Large intestine (tissue), 3 donors: ENCODE data around the gene OR10K1. TPM values are rescaled to one million over a fixed set of nuclear protein-coding genes. Genes with fewer than 3 reads are reported as not detected.

ENCODE experiments used
- DNase-seq, 2 donors: peaks; one replicate each; pipeline versions ENCODE4 v3.0.0 to v3.0.0-alpha.2; 2013
- H3K27ac ChIP-seq: one replicate; pipeline ENCODE4 v1.5.1; 2013; ENCODE audit warnings: low read length
- H3K27me3 ChIP-seq: 2 replicates; pipeline ENCODE4 v1.6.1; 2013; ENCODE audit warnings: low read length; ENCODE audit not compliant: control insufficient read depth, insufficient read depth
- H3K36me3 ChIP-seq: 2 replicates; pipeline ENCODE4 v1.6.1; 2013; ENCODE audit warnings: low read length; ENCODE audit not compliant: control insufficient read depth, insufficient read depth
- H3K4me1 ChIP-seq: one replicate; pipeline ENCODE4 v1.6.1; 2013; ENCODE audit warnings: low read length; ENCODE audit not compliant: control insufficient read depth, insufficient read depth
- H3K4me3 ChIP-seq: one replicate; pipeline ENCODE4 v1.5.1; 2013; ENCODE audit warnings: low read length
- H3K9me3 ChIP-seq: one replicate; pipeline ENCODE4 v1.6.1; 2013; ENCODE audit warnings: mild to moderate bottlenecking, low read depth, low read length, moderate library complexity; ENCODE audit not compliant: control insufficient read depth
- WGBS: methylation state at CpG from one replicate; pipeline ENCODE4 v1.1.5; 2013; ENCODE audit warnings: low lambda C conversion rate; ENCODE audit not compliant: insufficient coverage; 5-methylcytosine and 5-hydroxymethylcytosine counted together
- polyA plus RNA-seq: library from polyadenylated mRNA; unstranded; fragments of 120-200 nt; gene quantifications from one replicate; pipeline ENCODE4 v1.2.1, GENCODE V29; 2013

Gene OR10K1
- polyA plus RNA-seq, 1 donor, result not detected

GRCh38 chr1:158458263-158458662 lies 3.4 kb upstream of the OR10K1 start:
- no peaks in the 10 kb centered on the region for H3K4me1 ChIP-seq
- H3K27me3 ChIP-seq, result no peaks in the 10 kb centered on the region
- no peak overlapping the region for H3K27ac ChIP-seq
- no peak overlapping the region for H3K4me3 ChIP-seq
- no peaks in the 10 kb centered on the region for H3K9me3 ChIP-seq
- no peaks in the 10 kb centered on the region for H3K36me3 ChIP-seq
- no peak for DNase-seq

GRCh38 chr1:158471920-158472319 lies 10.3 kb downstream of the OR10K1 start, which contains the start of gene OR10R2:
OR10R2 (plus strand) TSS chr1:158472220; CDS start chr1:158472326, 106 bp downstream.
- H3K27ac ChIP-seq, result no peak within 1 kb of the TSS
- H3K27me3 ChIP-seq, result no peaks in the 10 kb centered on the region
- DNase-seq, result no peak
- H3K4me3 ChIP-seq, result no peak within 1 kb of the TSS
- H3K4me1 ChIP-seq, result no peaks in the 10 kb centered on the region
- no peaks in the 10 kb centered on the region for H3K36me3 ChIP-seq
- H3K9me3 ChIP-seq, result no peaks in the 10 kb centered on the region

- Histone ChIP-seq H3K27ac (no peak overlapping the region), H3K36me3 (no peaks in the 10 kb centered on the region)
- no CpG with 5 or more reads among the region's 2 CpGs for WGBS
Observed at GRCh38 chr1:158485455-158485854, 23.8 kb downstream of the OR10K1 start.

GRCh38 chr1:158491316-158491715 lies 29.7 kb downstream of the OR10K1 start:
- Histone ChIP-seq H3K9me3 (no peaks in the 10 kb centered on the region), H3K27ac (no peak overlapping the region), H3K27me3 (no peaks in the 10 kb centered on the region), H3K4me3 (no peak overlapping the region), H3K4me1 (no peaks in the 10 kb centered on the region), H3K36me3 (no peaks in the 10 kb centered on the region)
- no CpG with 5 or more reads among the region's 3 CpGs for WGBS
- no peak for DNase-seq

More at GRCh38 chr1:158485455-158485854, 23.8 kb downstream of the OR10K1 start:
- Histone ChIP-seq H3K27me3 (no peaks in the 10 kb centered on the region), H3K4me3 (no peak overlapping the region), H3K4me1 (no peaks in the 10 kb centered on the region), H3K9me3 (no peaks in the 10 kb centered on the region)
- DNase-seq, result no peak

- no peaks in the 10 kb centered on the region for H3K4me1 ChIP-seq
- no peaks in the 10 kb centered on the region for H3K9me3 ChIP-seq
- 82% methylated on average over 3 of the region's 3 CpGs for WGBS
Observed at GRCh38 chr1:158493054-158493453, 31.4 kb downstream of the OR10K1 start.

GRCh38 chr1:158494796-158495195 lies 33.2 kb downstream of the OR10K1 start:
- Histone ChIP-seq H3K27me3 (no peaks in the 10 kb centered on the region), H3K9me3 (no peaks in the 10 kb centered on the region), H3K36me3 (no peaks in the 10 kb centered on the region), H3K4me1 (no peaks in the 10 kb centered on the region), H3K27ac (no peak overlapping the region), H3K4me3 (no peak overlapping the region)
- no peak for DNase-seq
- WGBS, result no CpG with 5 or more reads among the region's 2 CpGs

More at GRCh38 chr1:158493054-158493453, 31.4 kb downstream of the OR10K1 start:
- Histone ChIP-seq H3K4me3 (no peak overlapping the region), H3K36me3 (no peaks in the 10 kb centered on the region), H3K27me3 (no peaks in the 10 kb centered on the region), H3K27ac (no peak overlapping the region)
- DNase-seq, result no peak

GRCh38 chr1:158496374-158496773 lies 34.7 kb downstream of the OR10K1 start:
- no peaks in the 10 kb centered on the region for H3K4me1 ChIP-seq
- H3K9me3 ChIP-seq, result no peaks in the 10 kb centered on the region
- no peaks in the 10 kb centered on the region for H3K36me3 ChIP-seq
- no peak overlapping the region for H3K27ac ChIP-seq
- DNase-seq, result no peak
- WGBS, result no CpG with 5 or more reads among the region's 2 CpGs
- H3K4me3 ChIP-seq, result no peak overlapping the region
- no peaks in the 10 kb centered on the region for H3K27me3 ChIP-seq

- Histone ChIP-seq H3K36me3 (no peaks in the 10 kb centered on the region), H3K4me3 (no peak overlapping the region), H3K27ac (no peak overlapping the region), H3K9me3 (no peaks in the 10 kb centered on the region), H3K4me1 (no peaks in the 10 kb centered on the region), H3K27me3 (no peaks in the 10 kb centered on the region)
- no peak for DNase-seq
- WGBS, result no CpG with 5 or more reads among the region's 1 CpG
Observed at GRCh38 chr1:158506369-158506987, 44.8 kb downstream of the OR10K1 start.

- Histone ChIP-seq H3K4me1 (no peaks in the 10 kb centered on the region), H3K27ac (no peak overlapping the region), H3K27me3 (no peaks in the 10 kb centered on the region), H3K36me3 (no peaks in the 10 kb centered on the region), H3K9me3 (no peaks in the 10 kb centered on the region), H3K4me3 (no peak overlapping the region)
- DNase-seq, result no peak
- WGBS, result 100% methylated on average over 2 of the region's 2 CpGs
Observed at GRCh38 chr1:158507511-158507910, 45.9 kb downstream of the OR10K1 start.

- H3K27me3 ChIP-seq, result no peaks in the 10 kb centered on the region
- 80% methylated on average over 1 of the region's 4 CpGs for WGBS
- H3K9me3 ChIP-seq, result no peaks in the 10 kb centered on the region
- no peak overlapping the region for H3K27ac ChIP-seq
- H3K4me3 ChIP-seq, result no peak overlapping the region
- no peaks in the 10 kb centered on the region for H3K4me1 ChIP-seq
- no peaks in the 10 kb centered on the region for H3K36me3 ChIP-seq
- no peak for DNase-seq
Observed at GRCh38 chr1:158509471-158510156, 48.0 kb downstream of the OR10K1 start.

- Histone ChIP-seq H3K9me3 (no peaks in the 10 kb centered on the region), H3K4me1 (no peaks in the 10 kb centered on the region), H3K27me3 (no peaks in the 10 kb centered on the region), H3K4me3 (no peak overlapping the region), H3K36me3 (no peaks in the 10 kb centered on the region), H3K27ac (no peak overlapping the region)
- no peak for DNase-seq
Observed at GRCh38 chr1:158516966-158517365, 55.3 kb downstream of the OR10K1 start.
